ENCODE measurements around the gene ZBTB12. TPM values are rescaled to one million over a fixed set of nuclear protein-coding genes. Genes with fewer than 3 reads are reported as not detected.

ZBTB12 gene
- total and polyA plus RNA-seq, 2 of the 8 experiments (the other 6 are each of a cell fraction or from before 2014, with no cell fraction given), result 20.7 to 40.8 TPM

DNA sequence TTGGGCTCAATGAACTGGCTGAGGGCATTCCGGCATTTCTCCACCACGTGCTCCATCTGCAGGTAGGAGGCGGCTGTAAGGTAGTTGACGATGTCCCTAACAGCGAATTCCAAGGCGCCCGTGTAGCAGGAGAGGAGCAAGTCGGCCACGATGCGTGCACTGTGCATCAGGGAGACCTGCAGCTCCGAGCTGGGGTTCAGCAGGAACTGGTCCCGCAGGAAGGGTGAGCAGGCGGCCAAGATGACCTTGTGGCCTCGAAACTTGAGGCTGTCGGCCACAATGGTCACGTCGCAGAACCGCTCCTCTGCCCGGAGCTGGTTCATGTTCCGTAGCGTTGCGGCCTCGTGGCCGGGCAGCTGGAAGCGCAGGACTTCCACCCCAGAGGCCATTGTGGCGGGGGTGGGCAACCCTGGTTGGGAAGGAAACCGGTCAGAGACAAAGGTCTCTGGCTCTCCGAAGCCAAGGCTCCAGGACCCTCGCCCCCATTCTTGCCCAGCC is 920 bp downstream of the ZBTB12 start:
- CTCF ChIA-PET (ENCODE audit: partially characterized antibody), result interaction anchor here (0.9 to 1.1 kb wide), 3 partner anchors 14 to 23 kb away, joined by 3 to 4 read pairs (median 3); no protein-coding TSS in a partner anchor
- TF ChIP-seq, protein P1, sequence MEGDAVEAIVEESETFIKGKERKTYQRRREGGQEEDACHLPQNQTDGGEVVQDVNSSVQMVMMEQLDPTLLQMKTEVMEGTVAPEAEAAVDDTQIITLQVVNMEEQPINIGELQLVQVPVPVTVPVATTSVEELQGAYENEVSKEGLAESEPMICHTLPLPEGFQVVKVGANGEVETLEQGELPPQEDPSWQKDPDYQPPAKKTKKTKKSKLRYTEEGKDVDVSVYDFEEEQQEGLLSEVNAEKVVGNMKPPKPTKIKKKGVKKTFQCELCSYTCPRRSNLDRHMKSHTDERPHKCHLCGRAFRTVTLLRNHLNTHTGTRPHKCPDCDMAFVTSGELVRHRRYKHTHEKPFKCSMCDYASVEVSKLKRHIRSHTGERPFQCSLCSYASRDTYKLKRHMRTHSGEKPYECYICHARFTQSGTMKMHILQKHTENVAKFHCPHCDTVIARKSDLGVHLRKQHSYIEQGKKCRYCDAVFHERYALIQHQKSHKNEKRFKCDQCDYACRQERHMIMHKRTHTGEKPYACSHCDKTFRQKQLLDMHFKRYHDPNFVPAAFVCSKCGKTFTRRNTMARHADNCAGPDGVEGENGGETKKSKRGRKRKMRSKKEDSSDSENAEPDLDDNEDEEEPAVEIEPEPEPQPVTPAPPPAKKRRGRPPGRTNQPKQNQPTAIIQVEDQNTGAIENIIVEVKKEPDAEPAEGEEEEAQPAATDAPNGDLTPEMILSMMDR (IDR thresholded peaks at IDR 0.05; ENCODE audit: control extremely low read depth in 1 of 3, insufficient read depth in 1 of 3, low read depth in 1 of 3, low read length in 3 of 3), result peak in 1 of 3 experiments; percentile 7; a peak in 1 of 4 replicates
- TF ChIP-seq ASH2L (IDR thresholded peaks at IDR 0.05; ENCODE audit: low read length), result peak; percentile 35
- TF ChIP-seq, protein P2, sequence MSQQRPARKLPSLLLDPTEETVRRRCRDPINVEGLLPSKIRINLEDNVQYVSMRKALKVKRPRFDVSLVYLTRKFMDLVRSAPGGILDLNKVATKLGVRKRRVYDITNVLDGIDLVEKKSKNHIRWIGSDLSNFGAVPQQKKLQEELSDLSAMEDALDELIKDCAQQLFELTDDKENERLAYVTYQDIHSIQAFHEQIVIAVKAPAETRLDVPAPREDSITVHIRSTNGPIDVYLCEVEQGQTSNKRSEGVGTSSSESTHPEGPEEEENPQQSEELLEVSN (IDR thresholded peaks at IDR 0.05), result peak; percentile 84
- TF ChIP-seq KDM4A (IDR thresholded peaks at IDR 0.05; ENCODE audit: low read depth, low read length, severe bottlenecking), result peak; percentile 30
- TF ChIP-seq, protein P3, sequence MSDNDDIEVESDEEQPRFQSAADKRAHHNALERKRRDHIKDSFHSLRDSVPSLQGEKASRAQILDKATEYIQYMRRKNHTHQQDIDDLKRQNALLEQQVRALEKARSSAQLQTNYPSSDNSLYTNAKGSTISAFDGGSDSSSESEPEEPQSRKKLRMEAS (IDR thresholded peaks at IDR 0.05), result peak; percentile 78
- TF ChIP-seq MAFK (IDR thresholded peaks at IDR 0.05; ENCODE audit: low read depth, low read length), result no peak
- TF ChIP-seq PHF8 (conservative IDR thresholded peaks at IDR 0.05; ENCODE audit: low read depth, low read length), result no peak
- 0 out of 2 replicates have a peak, but pooled peaks have one; percentile 22 for TF ChIP-seq TEAD4 (IDR thresholded peaks at IDR 0.05; ENCODE audit: low read depth, low read length)
- peak overlapping the region; percentile 90; the same call in 1 of the 2 replicates for H2BK5ac ChIP-seq (ENCODE audit: low read depth, low read length)
- H2BK12ac ChIP-seq (ENCODE audit: low read depth, low read length), result no peak overlapping the region
- no peak overlapping the region for H4K91ac ChIP-seq (replicated peaks; ENCODE audit: insufficient read length, low read length)
- WGBS, 2 experiments (ENCODE audit: extremely low coverage in 1 of 2, insufficient coverage in 1 of 2, insufficient read length in 1 of 2, insufficient replicate concordance in 2 of 2, low coverage in 1 of 2, low lambda C conversion rate in 2 of 2, missing lambda C conversion rate in 1 of 2), result 67% methylated on average over 26 of the region's 29 CpGs; no CpG with 5 or more reads in 1 of the 2 experiments
- H3K27me3 ChIP-seq (replicated peaks in 1 of 4; ENCODE audit: control insufficient read depth in 3 of 4, extremely low read depth in 1 of 4, insufficient read depth in 3 of 4, low read length in 3 of 4), result no peaks in the 10 kb centered on the region
- DNase-seq (ENCODE audit: low read depth in 1 of 2, low spot score in 2 of 2) (peak in 1 of 2 experiments; percentile 70), FAIRE-seq (no peak)
- H3K79me1 ChIP-seq (ENCODE audit: low read depth, low read length), result peaks cover 2% of the 10 kb centered on the region
- H3K14ac ChIP-seq (ENCODE audit: insufficient read length), result no peak overlapping the region
- H3K36me3 ChIP-seq (ENCODE audit: control insufficient read depth in 2 of 4, insufficient read depth in 4 of 4, low read length in 3 of 4), result peaks cover 2 to 8% (median 6%) of the 10 kb centered on the region in 4 experiments; a peak in 5 of 8 replicates
- peak overlapping the region; percentile 68 to 86 for H3K4me2 ChIP-seq (ENCODE audit: insufficient read depth in 1 of 2, low read depth in 2 of 2, low read length in 2 of 2)
- no peaks in the 10 kb centered on the region for H3K9me3 ChIP-seq (ENCODE audit: insufficient read depth in 2 of 2, low read depth in 1 of 2, low read length in 1 of 2)
- H3K4me1 ChIP-seq (replicated peaks in 1 of 4; ENCODE audit: control insufficient read depth in 3 of 4, insufficient read depth in 4 of 4, low read length in 3 of 4), result peaks cover 0 to 16% (median 8%) of the 10 kb centered on the region in 4 experiments; a peak in 6 of 7 replicates
- peaks cover 0 to 4% of the 10 kb centered on the region in 2 experiments for H4K20me1 ChIP-seq (replicated peaks in 1 of 2; ENCODE audit: control insufficient read depth in 1 of 2, insufficient read depth in 2 of 2, low read length in 2 of 2)
- no peak overlapping the region for H3K23ac ChIP-seq (ENCODE audit: insufficient read length)
- H2BK15ac ChIP-seq (ENCODE audit: low read length), result no peak overlapping the region; the same call in 1 of the 2 replicates
- peaks cover 0 to 17% of the 10 kb centered on the region in 2 experiments; a peak in 2 of 4 replicates for H3K79me2 ChIP-seq (ENCODE audit: control insufficient read depth in 1 of 2, insufficient read depth in 2 of 2, low read length in 2 of 2)
- H3K9ac ChIP-seq (replicated peaks in 1 of 4; ENCODE audit: extremely low read depth in 1 of 4, low read depth in 3 of 4, low read length in 3 of 4), result peak overlapping the region in 1 of 4 experiments; percentile 27; a peak in 1 of 7 replicates
- peak overlapping the region; percentile 87 for H3K18ac ChIP-seq (ENCODE audit: extremely low read depth, low read length)
- H2BK20ac ChIP-seq (ENCODE audit: low read length), result no peak overlapping the region
- H3K4ac ChIP-seq (replicated peaks; ENCODE audit: insufficient read length, low read depth, low read length), result no peak overlapping the region
- H3K23me2 ChIP-seq (ENCODE audit: low read depth, low read length), result peaks cover 13% of the 10 kb centered on the region
- peak overlapping the region; percentile 20 for H4K5ac ChIP-seq (ENCODE audit: insufficient read length, low read depth, low read length)
- H3K56ac ChIP-seq (replicated peaks; ENCODE audit: insufficient read length, low read depth, low read length), result no peak overlapping the region
- no peak overlapping the region for H3K27ac ChIP-seq (ENCODE audit: low read depth, low read length)
- POLR2A ChIA-PET (ENCODE audit: partially characterized antibody), result interaction anchor here (0.8 to 1.0 kb wide), 3 partner anchors 17 to 280 kb away, joined by 3 read pairs; partner anchors contain the start of genes NELFE, PRRC2A and SKIC2
- H4K8ac ChIP-seq (ENCODE audit: extremely low read depth, insufficient read depth, low read length), result peak overlapping the region; percentile 42; the same call in 1 of the 2 replicates
- no peak overlapping the region for H2AFZ ChIP-seq (ENCODE audit: low read length)
- no peak overlapping the region for H2BK120ac ChIP-seq (replicated peaks; ENCODE audit: low read depth, low read length)
- H2AK5ac ChIP-seq (ENCODE audit: low read depth, low read length), result no peak overlapping the region
- peak overlapping the region; percentile 29 to 66 (median 51) for H3K4me3 ChIP-seq (ENCODE audit: extremely low read depth in 1 of 4, insufficient read depth in 2 of 4, low read depth in 3 of 4, low read length in 4 of 4)
